HepG2 (cell line): ENCODE measurements around the gene PLIN3. TPM values are rescaled to one million over a fixed set of nuclear protein-coding genes. Genes with fewer than 3 reads are reported as not detected.
"Not testable (repeated sequence)": the region's sequence is repeated elsewhere in the genome, so short reads cannot be mapped to it uniquely, and the experiment has no call there.

Experiments used
- ATAC-seq: fragments of 200-7000 bp; cut with Tn5 transposase; 3 replicates; pipeline ENCODE4 v1.9.1; 2020; ENCODE audit warnings: mild to moderate bottlenecking, moderate library complexity
- BruUV-seq: library from RNA; stranded (reverse); fragments of 400-500 nt; replicated peaks from 2 replicates; lab custom pipeline; 2021; lab: Mats Ljungman, UMichigan
- CTCF ChIA-PET: fragments of 300-600 bp; formaldehyde crosslinking; extraction: SDS; loops from one replicate; lab custom pipeline; 2021; ENCODE audit warnings: low total read pairs, inconsistent platforms, low intra/inter-chr PET ratio; lab: Yijun Ruan, JAX
- POLR2A ChIA-PET: fragments of 350-600 bp; sonication (Branson Sonifier 250); formaldehyde crosslinking; loops from one replicate; lab custom pipeline; 2020; ENCODE audit warnings: antibody characterized with exemption, inconsistent platforms; lab: Yijun Ruan, JAX
- DNase-seq: peaks from one replicate; pipeline ENCODE4 v3.0.0-alpha.2; 2015; ENCODE audit warnings: low spot score
- FAIRE-seq: peaks from 3 replicates; lab custom pipeline; 2011; peaks lifted over from hg19 to GRCh38; lab: Jason Lieb, UNC
- H2AFZ ChIP-seq: one replicate; pipeline ENCODE4 v1.6.1; 2011; ENCODE audit warnings: low read length, inconsistent platforms
- H3K27ac ChIP-seq: fragments of 300-600 bp; 3 replicates; pipeline ENCODE4 v1.8.0; 2011; ENCODE audit warnings: mixed run types, mild to moderate bottlenecking, mixed read lengths, low read length, inconsistent platforms; ENCODE audit not compliant: insufficient read depth; ENCODE audit errors: extremely low read length
- H3K27me3 ChIP-seq, 2 experiments: fragments of 200-600 bp in 1 of 2; 2 replicates in 1 of 2; 3 replicates in 1 of 2; pipeline versions ENCODE4 v1.6.0 to v1.8.0; 2011; ENCODE audit warnings: low read length in 2 of 2, mild to moderate bottlenecking in 2 of 2, moderate library complexity in 2 of 2, inconsistent platforms in 1 of 2; ENCODE audit not compliant: insufficient read depth in 2 of 2, control insufficient read depth in 1 of 2
- H3K36me3 ChIP-seq, 2 experiments: fragments of 200-600 bp in 1 of 2; replicated peaks in 1 of 2; 2 replicates in 1 of 2; 3 replicates in 1 of 2; pipeline versions ENCODE4 v1.5.1 to v1.8.0; 2011; ENCODE audit warnings: low read length in 2 of 2, inconsistent platforms in 1 of 2; ENCODE audit not compliant: insufficient read depth in 2 of 2, control insufficient read depth in 1 of 2
- H3K4me1 ChIP-seq: 2 replicates; pipeline ENCODE4 v1.5.1; 2012; ENCODE audit warnings: low read length, inconsistent platforms; ENCODE audit not compliant: insufficient read depth
- H3K4me2 ChIP-seq: 2 replicates; pipeline ENCODE4 v1.6.0; 2011; ENCODE audit warnings: low read depth, low read length, inconsistent platforms
- H3K4me3 ChIP-seq, 3 experiments: fragments of 200-600 bp in 1 of 3; sonication (generic), shearing (Covaris generic) in 1 of 3; replicated peaks in 1 of 3; 2 replicates each; pipeline ENCODE4 v1.5.1; 2011 to 2016; ENCODE audit warnings: low read length in 3 of 3, inconsistent platforms in 2 of 3, low read depth in 2 of 3, mild to moderate bottlenecking in 2 of 3, control low read depth in 1 of 3, mixed read lengths in 1 of 3; ENCODE audit not compliant: insufficient read depth in 1 of 3
- H3K79me2 ChIP-seq: one replicate; pipeline ENCODE4 v1.6.1; 2011; ENCODE audit warnings: low read length, inconsistent platforms; ENCODE audit not compliant: insufficient read depth
- H3K9ac ChIP-seq: 2 replicates; pipeline ENCODE4 v1.6.0; 2011; ENCODE audit warnings: mild to moderate bottlenecking, low read depth, low read length, inconsistent platforms; ENCODE audit not compliant: insufficient read depth
- H3K9me3 ChIP-seq: 2 replicates; pipeline ENCODE4 v1.5.1; 2012; ENCODE audit warnings: mild to moderate bottlenecking, low read length
- H4K20me1 ChIP-seq: 2 replicates; pipeline ENCODE4 v1.6.0; 2011; ENCODE audit warnings: inconsistent platforms, mild to moderate bottlenecking, low read length, moderate library complexity; ENCODE audit not compliant: insufficient read depth
- MAF1 ChIP-seq: sonication (generic); formaldehyde crosslinking; IDR thresholded peaks from 2 replicates; pipeline ENCODE4 v1.5.0; 2020; ENCODE audit warnings: missing genetic modification reagents, borderline replicate concordance
- TAF1 ChIP-seq: sonication (generic); formaldehyde crosslinking; IDR thresholded peaks from 2 replicates; pipeline ENCODE4 v1.4.0; 2020; ENCODE audit warnings: missing genetic modification reagents
- ZBTB26 ChIP-seq: IDR thresholded peaks from 2 replicates; pipeline ENCODE4 v1.6.1; 2016; ENCODE audit warnings: missing compliant biosample characterization, missing genetic modification reagents, borderline replicate concordance
- ZBTB40 ChIP-seq, 2 experiments: fragments of 450-650 bp in 1 of 2; sonication (generic) in 1 of 2; formaldehyde crosslinking in 1 of 2; IDR thresholded peaks; 2 replicates each; pipeline versions ENCODE4 v1.6.1 to v1.8.0; 2016 to 2022; ENCODE audit warnings: antibody characterized with exemption in 1 of 2, mild to moderate bottlenecking in 1 of 2, missing genetic modification reagents in 1 of 2
- ZNF569 ChIP-seq: sonication (generic); formaldehyde crosslinking; IDR thresholded peaks from 2 replicates; pipeline ENCODE4 v1.5.0; 2020; ENCODE audit warnings: mild to moderate bottlenecking, missing genetic modification reagents, moderate library complexity, borderline replicate concordance
- ZNF678 ChIP-seq: sonication (generic); formaldehyde crosslinking; IDR thresholded peaks from 2 replicates; pipeline ENCODE4 v1.4.0; 2020; ENCODE audit warnings: mild to moderate bottlenecking, missing genetic modification reagents
- ZNF878 ChIP-seq: sonication (generic); formaldehyde crosslinking; IDR thresholded peaks from 2 replicates; pipeline ENCODE4 v1.8.1; 2023; ENCODE audit warnings: mild to moderate bottlenecking, missing genetic modification reagents, moderate library complexity
- WGBS: methylation state at CpG from one replicate; pipeline ENCODE4 v1.1.6; 2017; ENCODE audit warnings: low lambda C conversion rate; 5-methylcytosine and 5-hydroxymethylcytosine counted together
- in situ Hi-C: cut with HindIII; loops from 2 replicates; pipeline ENCODE4 v1.10.0; 2017; ENCODE audit warnings: low pct_unique_long_range_greater_than_20kb; ENCODE audit not compliant: extremely low pct_ligation_motif_present
- intact Hi-C: fragments of 100-400 bp; cut with micrococcal nuclease; formaldehyde crosslinking; loops from one replicate; pipeline ENCODE4 v1.10.0; 2022; ENCODE audit not compliant: unreplicated experiment
- polyA plus RNA-seq, 8 experiments: library from polyadenylated mRNA; depleted of rRNA in 3 of 8; stranded (reverse) in 7 of 8; unstranded in 1 of 8; fragments of >200 nt; fragmentation: Illumina TruSeq in 4 of 8; extraction: Trizol in 4 of 8; gene quantifications; 2 replicates each; pipeline versions ENCODE4 v1.2.1 to v1.2.3, GENCODE V29; 2011 to 2016; ENCODE audit warnings: low read depth in 4 of 8, missing spikeins in 1 of 8, mixed read lengths in 1 of 8; ENCODE audit not compliant: insufficient read depth in 1 of 8
- total RNA-seq, 5 experiments: library from RNA; depleted of rRNA; stranded (reverse); fragments of >200 nt; fragmentation: Illumina TruSeq; extraction: Trizol; gene quantifications; 2 replicates each; pipeline ENCODE4 v1.2.3, GENCODE V29; 2016; ENCODE audit warnings: low read depth in 1 of 5

Gene PLIN3
- total and polyA plus RNA-seq, 2 of the 13 experiments (the other 11 are each of a cell fraction or from before 2014, with no cell fraction given) = 49.3 to 57.9 TPM

- H3K4me3 ChIP-seq = no peak overlapping the region
- no peak overlapping the region for H3K27ac ChIP-seq
- H3K79me2 ChIP-seq = peaks cover 2% of the 10 kb centered on the region
- ATAC-seq (no peak), DNase-seq (no peak), FAIRE-seq (no peak)
- H3K27me3 ChIP-seq = no peaks in the 10 kb centered on the region
- BruUV-seq = no TSS peak
- ChIA-PET POLR2A (interaction anchor here (1.1 kb wide), 1 partner anchor 21 kb away, joined by 3 read pairs; no protein-coding TSS in a partner anchor), CTCF (no interaction called here)
- TF ChIP-seq ZNF569 (CRISPR knock-in tag) (no peak), TAF1 (CRISPR knock-in tag) (no peak), ZNF878 (CRISPR knock-in tag) (no peak), ZBTB26 (no peak), MAF1 (CRISPR knock-in tag) (no peak), ZNF678 (no peak)
- no peak overlapping the region for H3K9ac ChIP-seq
- no peaks in the 10 kb centered on the region for H4K20me1 ChIP-seq
- H3K9me3 ChIP-seq = no peaks in the 10 kb centered on the region
- 79% methylated on average over 6 of the region's 6 CpGs for WGBS
- H3K4me2 ChIP-seq = no peak overlapping the region
- no peak overlapping the region for H2AFZ ChIP-seq
- H3K4me1 ChIP-seq = peaks cover under 1% of the 10 kb centered on the region
- no peaks in the 10 kb centered on the region for H3K36me3 ChIP-seq
- intact Hi-C loops (no loop called here), in situ Hi-C loops (no loop called here)
Observed at GRCh38 chr19:4823577-4823976, 43.9 kb downstream of the PLIN3 start.

GRCh38 chr19:4822354-4822753 is 45.1 kb downstream of the PLIN3 start:
- BruUV-seq, CTCF ChIA-PET, intact Hi-C loops, H3K4me1 ChIP-seq, H2AFZ ChIP-seq, H3K27me3 ChIP-seq, H3K9ac ChIP-seq, ATAC-seq, H3K27ac ChIP-seq, H3K4me2 ChIP-seq, H4K20me1 ChIP-seq, DNase-seq, H3K36me3 ChIP-seq, H3K79me2 ChIP-seq, H3K9me3 ChIP-seq, FAIRE-seq, H3K4me3 ChIP-seq, in situ Hi-C loops: not testable (repeated sequence)
- TF ChIP-seq ZBTB40 (IDR thresholded peaks at IDR 0.05) (peak; percentile 68), ZBTB40 (CRISPR knock-in tag; IDR thresholded peaks at IDR 0.05) (peak; percentile 98)
- POLR2A ChIA-PET = interaction anchor here (0.9 kb wide), 1 partner anchor 9 kb away, joined by 3 read pairs; no protein-coding TSS in a partner anchor
- WGBS = 98% methylated on average over 7 of the region's 7 CpGs
